ENCODE measurements around the gene AMOTL2. TPM values are rescaled to one million over a fixed set of nuclear protein-coding genes. Genes with fewer than 3 reads are reported as not detected.

Gene AMOTL2
- total RNA-seq, 1 experiment from 2014 or later: 30.9 TPM

DNA sequence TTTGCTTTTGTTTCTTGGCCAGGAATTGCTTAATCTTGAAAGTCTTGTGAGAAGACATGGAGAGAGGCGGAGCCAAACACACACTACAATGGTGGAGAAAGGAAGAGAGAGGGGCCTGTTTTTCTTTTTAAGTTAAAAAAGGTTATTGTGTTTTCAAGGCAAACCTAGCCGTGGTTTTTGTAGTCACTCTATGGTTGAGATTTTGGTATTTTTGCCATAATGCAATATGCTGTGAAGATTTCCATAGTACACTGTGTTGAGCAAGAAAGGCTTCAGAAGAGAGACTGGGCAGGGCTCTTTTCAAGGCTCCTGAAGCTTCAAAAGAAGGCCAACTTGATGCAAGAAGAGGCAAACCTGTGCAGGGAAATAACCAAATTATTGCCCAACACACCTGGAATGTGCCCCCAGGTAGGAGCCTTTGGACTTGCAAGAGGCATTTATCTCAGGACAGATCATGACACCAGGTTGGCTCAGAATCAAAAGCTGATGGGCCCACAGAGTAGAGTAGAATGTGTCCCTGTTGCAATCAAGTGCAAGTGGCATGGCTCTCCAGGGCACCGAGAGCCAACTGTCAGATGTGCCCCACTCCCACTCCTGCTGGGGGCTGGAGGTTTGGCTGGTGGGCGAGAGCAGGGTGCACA lies 22.1 kb downstream of the AMOTL2 start:
- Mint-ChIP-seq H3K27me3 (ENCODE audit: low read depth) (no peaks in the 10 kb centered on the region), H3K36me3 (ENCODE audit: insufficient read depth in 1 of 3, low read depth in 3 of 3) (peaks cover 18 to 34% (median 28%) of the 10 kb centered on the region in 3 experiments), H3K4me3 (no peak overlapping the region), H3K27ac (no peak overlapping the region; a peak in 1 of 7 replicates), H3K9me3 (no peaks in the 10 kb centered on the region), H3K4me1 (peaks cover 14 to 22% of the 10 kb centered on the region in 2 experiments)
- no peak overlapping the region for H2BK15ac ChIP-seq (ENCODE audit: low read depth, low read length)
- no peaks in the 10 kb centered on the region for H3K23me2 ChIP-seq (ENCODE audit: insufficient read length, low read depth, low read length, poor library complexity, severe bottlenecking)
- no peak overlapping the region for H2AK5ac ChIP-seq (ENCODE audit: insufficient read length, low read length)
- H3T11ph ChIP-seq (ENCODE audit: low read length): no peak overlapping the region
- no peak overlapping the region for H3K9ac ChIP-seq (ENCODE audit: extremely low read depth, insufficient read length, low read length)
- no peak overlapping the region for H3K18ac ChIP-seq (ENCODE audit: insufficient read length, low read depth, low read length)
- H4K20me1 ChIP-seq (ENCODE audit: control insufficient read depth, insufficient read depth, insufficient read length): peaks cover 2% of the 10 kb centered on the region
- no peak overlapping the region for H3K56ac ChIP-seq (ENCODE audit: insufficient read length, low read depth, low read length)
- H3K79me1 ChIP-seq (ENCODE audit: insufficient read depth, low read depth, low read length, poor library complexity, severe bottlenecking): no peaks in the 10 kb centered on the region
- no peak for DNase-seq
- H3K4me2 ChIP-seq (ENCODE audit: insufficient read depth, insufficient read length, low read length): no peak overlapping the region
- H3K14ac ChIP-seq (ENCODE audit: insufficient read depth, low read length): no peak overlapping the region
- TF ChIP-seq, protein P1, sequence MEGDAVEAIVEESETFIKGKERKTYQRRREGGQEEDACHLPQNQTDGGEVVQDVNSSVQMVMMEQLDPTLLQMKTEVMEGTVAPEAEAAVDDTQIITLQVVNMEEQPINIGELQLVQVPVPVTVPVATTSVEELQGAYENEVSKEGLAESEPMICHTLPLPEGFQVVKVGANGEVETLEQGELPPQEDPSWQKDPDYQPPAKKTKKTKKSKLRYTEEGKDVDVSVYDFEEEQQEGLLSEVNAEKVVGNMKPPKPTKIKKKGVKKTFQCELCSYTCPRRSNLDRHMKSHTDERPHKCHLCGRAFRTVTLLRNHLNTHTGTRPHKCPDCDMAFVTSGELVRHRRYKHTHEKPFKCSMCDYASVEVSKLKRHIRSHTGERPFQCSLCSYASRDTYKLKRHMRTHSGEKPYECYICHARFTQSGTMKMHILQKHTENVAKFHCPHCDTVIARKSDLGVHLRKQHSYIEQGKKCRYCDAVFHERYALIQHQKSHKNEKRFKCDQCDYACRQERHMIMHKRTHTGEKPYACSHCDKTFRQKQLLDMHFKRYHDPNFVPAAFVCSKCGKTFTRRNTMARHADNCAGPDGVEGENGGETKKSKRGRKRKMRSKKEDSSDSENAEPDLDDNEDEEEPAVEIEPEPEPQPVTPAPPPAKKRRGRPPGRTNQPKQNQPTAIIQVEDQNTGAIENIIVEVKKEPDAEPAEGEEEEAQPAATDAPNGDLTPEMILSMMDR (conservative IDR thresholded peaks at IDR 0.05): no peak
- no peak overlapping the region for H2BK20ac ChIP-seq (ENCODE audit: low read depth, low read length, poor library complexity, severe bottlenecking)
- H4K5ac ChIP-seq (ENCODE audit: insufficient read length, low read depth, low read length): no peak overlapping the region
- H3K23ac ChIP-seq (ENCODE audit: insufficient read length, low read depth, low read length): no peak overlapping the region
- no peaks in the 10 kb centered on the region for H3K4me1 ChIP-seq (ENCODE audit: insufficient read depth, low read length)
- H2AFZ ChIP-seq (ENCODE audit: low read length): no peak overlapping the region
- H4K8ac ChIP-seq (replicated peaks; ENCODE audit: insufficient read length, low read depth, low read length): no peak overlapping the region
- WGBS (ENCODE audit: extremely low coverage, insufficient read length, low lambda C conversion rate): no CpG with 5 or more reads among the region's 4 CpGs
- H2BK120ac ChIP-seq (ENCODE audit: low read depth, low read length, poor library complexity, severe bottlenecking): no peak overlapping the region
- H3K4ac ChIP-seq (ENCODE audit: low read depth, low read length): no peak overlapping the region
- no peak overlapping the region for H4K91ac ChIP-seq (ENCODE audit: insufficient read length, low read depth, low read length)
- no peak overlapping the region for H2BK5ac ChIP-seq (ENCODE audit: insufficient read length, low read length)
- no peaks in the 10 kb centered on the region for H3K27me3 ChIP-seq (ENCODE audit: insufficient read depth, low read length)
- no peak overlapping the region for H2BK12ac ChIP-seq (ENCODE audit: insufficient read length, low read depth, low read length)
- no peak overlapping the region for H3K27ac ChIP-seq (ENCODE audit: insufficient read length, low read depth, low read length)
- no peaks in the 10 kb centered on the region for H3K79me2 ChIP-seq (ENCODE audit: insufficient read depth, low read length)
- H3K9me3 ChIP-seq (ENCODE audit: control insufficient read depth, low read depth, low read length): no peaks in the 10 kb centered on the region

Data from H9 (cell line).